Esophagus muscularis mucosa (tissue), 4 donors: ENCODE results near the gene LRPPRC. TPM values are rescaled to one million over a fixed set of nuclear protein-coding genes. Genes with fewer than 3 reads are reported as not detected.

Experiments used
- DNase-seq: peaks from one replicate; pipeline ENCODE4 v3.0.0-alpha.2; 2017; ENCODE audit errors: extremely low spot score
- H3K27ac ChIP-seq, 4 donors: fragments of 200-600 bp; sonication (generic); replicated peaks in 1 of 4; 1 replicate in 3 of 4; 2 replicates in 1 of 4; pipeline ENCODE4 v1.5.1; 2016 to 2019; ENCODE audit warnings: mild to moderate bottlenecking in 1 of 4
- H3K27me3 ChIP-seq, 4 donors: fragments of 200-600 bp; sonication (generic); one replicate each; pipeline versions ENCODE4 v1.5.1 to v1.6.0; 2016 to 2019
- H3K36me3 ChIP-seq, 4 donors: fragments of 200-600 bp; sonication (generic); one replicate each; pipeline ENCODE4 v1.5.1; 2016 to 2019
- H3K4me1 ChIP-seq, 4 donors: fragments of 200-600 bp; sonication (generic); one replicate each; pipeline ENCODE4 v1.5.1; 2016 to 2019
- H3K4me3 ChIP-seq, 4 donors: fragments of 200-600 bp; sonication (generic); 1 replicate in 2 of 4; 2 replicates in 2 of 4; pipeline ENCODE4 v1.5.1; 2016 to 2019; ENCODE audit warnings: mild to moderate bottlenecking in 4 of 4, moderate library complexity in 1 of 4
- H3K9me3 ChIP-seq, 4 donors: fragments of 200-600 bp; sonication (generic); 1 replicate in 3 of 4; 2 replicates in 1 of 4; pipeline ENCODE4 v1.5.1; 2016 to 2019
- CTCF ChIP-seq, 3 experiments: fragments of 200-600 bp in 2 of 3; fragments of 450-650 bp in 1 of 3; sonication (generic) in 2 of 3; IDR thresholded peaks; one replicate each; pipeline ENCODE4 v1.5.1; 2017 to 2019; ENCODE audit warnings: antibody characterized with exemption in 3 of 3, mild to moderate bottlenecking in 2 of 3, moderate library complexity in 1 of 3
- EP300 ChIP-seq: sonication (generic); formaldehyde crosslinking; IDR thresholded peaks from one replicate; pipeline ENCODE4 v1.6.1; 2017; ENCODE audit warnings: antibody characterized with exemption
- POLR2A ChIP-seq: fragments of 450-650 bp; IDR thresholded peaks from one replicate; pipeline ENCODE4 v1.6.1; 2017; ENCODE audit warnings: antibody characterized with exemption, moderate library complexity, mild to moderate bottlenecking, low read depth
- POLR2AphosphoS5 ChIP-seq, 2 donors: sonication (generic); formaldehyde crosslinking; IDR thresholded peaks; one replicate each; pipeline ENCODE4 v1.6.1; 2017; ENCODE audit warnings: antibody characterized with exemption in 2 of 2
- WGBS: methylation state at CpG from one replicate; pipeline ENCODE4 v1.1.5; 2018; 5-methylcytosine and 5-hydroxymethylcytosine counted together
- intact Hi-C: fragments of 100-400 bp; cut with DNase I; formaldehyde crosslinking; loops from one replicate; pipeline ENCODE4 v1.15.1; 2023
- total RNA-seq, 4 donors: library from RNA; depleted of rRNA; stranded (reverse); fragments of >200 nt; gene quantifications; one replicate each; pipeline versions ENCODE4 v1.1.0 to v1.2.1, GENCODE V29; 2016

The LRPPRC gene
- total RNA-seq, 4 donors from 2014 or later, result 38.4 to 44.6 (median 43.0) TPM

- 78% methylated on average over 5 of the region's 5 CpGs for WGBS
- TF ChIP-seq POLR2A, result no peak
- no peak for TF ChIP-seq CTCF (IDR thresholded peaks at IDR 0.05)
- no peak for TF ChIP-seq POLR2AphosphoS5 (IDR thresholded peaks at IDR 0.05)
- TF ChIP-seq EP300, result no peak
- peaks cover 0 to 9% (median 6%) of the 10 kb centered on the region in 4 donors for H3K36me3 ChIP-seq
- peaks cover 0 to 14% (median 0%) of the 10 kb centered on the region in 4 donors for H3K27me3 ChIP-seq
- no peak for DNase-seq
- peaks cover 0 to 7% (median 3%) of the 10 kb centered on the region in 4 donors for H3K4me1 ChIP-seq
- no peaks in the 10 kb centered on the region for H3K9me3 ChIP-seq
- H3K4me3 ChIP-seq, result no peak overlapping the region
- no peak overlapping the region for H3K27ac ChIP-seq
- intact Hi-C loops, result no loop called here
Observed at GRCh38 chr2:43880952-43881351, 114.8 kb downstream of the LRPPRC start.

- peaks cover 0 to 5% (median 4%) of the 10 kb centered on the region in 4 donors for H3K36me3 ChIP-seq
- H3K9me3 ChIP-seq, result no peaks in the 10 kb centered on the region
- DNase-seq, result no peak
- intact Hi-C loops, result no loop called here
- 97% methylated on average over 9 of the region's 9 CpGs for WGBS
- H3K27ac ChIP-seq, result no peak overlapping the region
- peaks cover 0 to 14% (median 0%) of the 10 kb centered on the region in 4 donors for H3K27me3 ChIP-seq
- H3K4me3 ChIP-seq, result no peak overlapping the region
- TF ChIP-seq CTCF (IDR thresholded peaks at IDR 0.05) (no peak), EP300 (no peak), POLR2A (no peak), POLR2AphosphoS5 (IDR thresholded peaks at IDR 0.05) (no peak)
- peaks cover 0 to 7% (median 3%) of the 10 kb centered on the region in 4 donors for H3K4me1 ChIP-seq
Observed at GRCh38 chr2:43880471-43880870, 115.3 kb downstream of the LRPPRC start.

- H3K27me3 ChIP-seq, result peaks cover 0 to 22% (median 0%) of the 10 kb centered on the region in 4 donors
- no peak for DNase-seq
- TF ChIP-seq CTCF (IDR thresholded peaks at IDR 0.05) (no peak), POLR2AphosphoS5 (IDR thresholded peaks at IDR 0.05) (no peak), POLR2A (no peak), EP300 (no peak)
- WGBS, result 87% methylated on average over 4 of the region's 5 CpGs
- no peak overlapping the region for H3K4me3 ChIP-seq
- intact Hi-C loops, result no loop called here
- no peaks in the 10 kb centered on the region for H3K9me3 ChIP-seq
- no peak overlapping the region for H3K27ac ChIP-seq
- no peaks in the 10 kb centered on the region for H3K36me3 ChIP-seq
- H3K4me1 ChIP-seq, result peaks cover 0 to 7% (median 3%) of the 10 kb centered on the region in 4 donors
Observed at GRCh38 chr2:43879261-43879660, 116.5 kb downstream of the LRPPRC start.

GRCh38 chr2:43877782-43878464 is 117.9 kb downstream of the LRPPRC start:
- intact Hi-C loops, result no loop called here
- no peaks in the 10 kb centered on the region for H3K9me3 ChIP-seq
- no peak overlapping the region for H3K27ac ChIP-seq
- peaks cover 0 to 7% (median 3%) of the 10 kb centered on the region in 4 donors for H3K4me1 ChIP-seq
- WGBS, result 38% methylated on average over 16 of the region's 16 CpGs
- H3K27me3 ChIP-seq, result peaks cover 0 to 22% (median 0%) of the 10 kb centered on the region in 4 donors
- no peaks in the 10 kb centered on the region for H3K36me3 ChIP-seq
- TF ChIP-seq EP300 (no peak), CTCF (IDR thresholded peaks at IDR 0.05) (peak; percentile 76 to 96 (median 81))
- no peak overlapping the region for H3K4me3 ChIP-seq
- no peak for DNase-seq
